Tibial nerve (tissue), 4 donors: ENCODE results near the gene KCNA1. TPM values are rescaled to one million over a fixed set of nuclear protein-coding genes. Genes with fewer than 3 reads are reported as not detected.

Experiments used
- DNase-seq, 2 donors: peaks; one replicate each; pipeline ENCODE4 v3.0.0-alpha.2; 2019; ENCODE audit warnings: low spot score in 2 of 2
- H3K27ac ChIP-seq, 4 donors: fragments of 200-600 bp; sonication (generic) in 3 of 4; one replicate each; pipeline ENCODE4 v1.5.1; 2017 to 2019; ENCODE audit warnings: mild to moderate bottlenecking in 1 of 4
- H3K27me3 ChIP-seq, 2 donors: fragments of 200-600 bp; sonication (generic) in 1 of 2; one replicate each; pipeline versions ENCODE4 v1.5.1 to v1.6.0; 2017 to 2019
- H3K36me3 ChIP-seq, 3 donors: fragments of 200-600 bp; sonication (generic); one replicate each; pipeline ENCODE4 v1.5.1; 2018 to 2019
- H3K4me1 ChIP-seq, 4 donors: fragments of 200-600 bp; sonication (generic) in 3 of 4; one replicate each; pipeline ENCODE4 v1.5.1; 2017 to 2019
- H3K4me3 ChIP-seq, 4 donors: fragments of 200-600 bp; sonication (generic) in 3 of 4; one replicate each; pipeline ENCODE4 v1.5.1; 2017 to 2019; ENCODE audit warnings: mild to moderate bottlenecking in 1 of 4, moderate library complexity in 1 of 4
- H3K9me3 ChIP-seq, 4 donors: fragments of 200-600 bp; sonication (generic) in 3 of 4; one replicate each; pipeline ENCODE4 v1.5.1; 2017 to 2019
- CTCF ChIP-seq, 5 experiments: fragments of 200-600 bp in 3 of 5; fragments of 450-650 bp in 2 of 5; sonication (generic) in 3 of 5; IDR thresholded peaks; one replicate each; pipeline ENCODE4 v1.5.1; 2016 to 2019; ENCODE audit warnings: antibody characterized with exemption in 5 of 5, mild to moderate bottlenecking in 3 of 5, moderate library complexity in 2 of 5
- EP300 ChIP-seq, 2 donors: sonication (generic); formaldehyde crosslinking; IDR thresholded peaks; one replicate each; pipeline ENCODE4 v1.6.1; 2017; ENCODE audit warnings: antibody characterized with exemption in 2 of 2, mild to moderate bottlenecking in 1 of 2
- POLR2A ChIP-seq, 2 donors: fragments of 450-650 bp; IDR thresholded peaks; one replicate each; pipeline ENCODE4 v1.6.1; 2017; ENCODE audit warnings: antibody characterized with exemption in 2 of 2, mild to moderate bottlenecking in 2 of 2, moderate library complexity in 2 of 2
- WGBS, 2 donors: methylation state at CpG; one replicate each; pipeline ENCODE4 v1.1.5; 2018; 5-methylcytosine and 5-hydroxymethylcytosine counted together
- total RNA-seq, 4 donors: library from RNA; depleted of rRNA; stranded (reverse); fragments of >200 nt; gene quantifications; one replicate each; pipeline ENCODE4 v1.1.0, GENCODE V29; 2016

Gene KCNA1
- total RNA-seq, 4 donors from 2014 or later = 1.2 to 12.8 (median 4.8) TPM

DNA sequence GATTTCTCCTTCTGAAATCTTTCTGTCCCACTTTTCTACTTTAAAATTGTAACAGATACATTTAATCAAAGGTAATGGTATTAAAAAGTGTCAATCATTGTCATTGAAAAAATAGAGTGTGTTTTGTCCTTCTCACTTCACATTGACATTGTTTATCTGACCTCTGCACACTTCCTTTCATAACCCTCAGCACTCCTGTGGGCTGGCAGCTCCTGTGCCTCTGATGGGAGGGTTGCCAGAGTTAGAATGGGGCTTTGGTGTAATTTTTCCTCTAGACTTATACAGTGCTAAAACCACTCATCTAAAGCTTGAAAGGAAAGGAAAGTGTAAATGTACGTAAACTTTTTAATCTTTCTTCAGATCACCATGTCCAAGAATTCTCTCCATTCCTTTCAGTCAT is 23.7 kb downstream of the KCNA1 start:
- no peak overlapping the region for H3K4me3 ChIP-seq
- no peak overlapping the region for H3K27ac ChIP-seq
- peaks cover 0 to 4% of the 10 kb centered on the region in 2 donors for H3K27me3 ChIP-seq
- DNase-seq = no peak
- TF ChIP-seq CTCF (IDR thresholded peaks at IDR 0.05) (no peak), EP300 (IDR thresholded peaks at IDR 0.05) (no peak), POLR2A (IDR thresholded peaks at IDR 0.05) (no peak)
- no peaks in the 10 kb centered on the region for H3K9me3 ChIP-seq
- H3K4me1 ChIP-seq = no peaks in the 10 kb centered on the region
- 69 to 85% methylated on average over 1 of the region's 1 CpG for whole genome bisulfite sequencing, 2 donors
- no peaks in the 10 kb centered on the region for H3K36me3 ChIP-seq

DNA sequence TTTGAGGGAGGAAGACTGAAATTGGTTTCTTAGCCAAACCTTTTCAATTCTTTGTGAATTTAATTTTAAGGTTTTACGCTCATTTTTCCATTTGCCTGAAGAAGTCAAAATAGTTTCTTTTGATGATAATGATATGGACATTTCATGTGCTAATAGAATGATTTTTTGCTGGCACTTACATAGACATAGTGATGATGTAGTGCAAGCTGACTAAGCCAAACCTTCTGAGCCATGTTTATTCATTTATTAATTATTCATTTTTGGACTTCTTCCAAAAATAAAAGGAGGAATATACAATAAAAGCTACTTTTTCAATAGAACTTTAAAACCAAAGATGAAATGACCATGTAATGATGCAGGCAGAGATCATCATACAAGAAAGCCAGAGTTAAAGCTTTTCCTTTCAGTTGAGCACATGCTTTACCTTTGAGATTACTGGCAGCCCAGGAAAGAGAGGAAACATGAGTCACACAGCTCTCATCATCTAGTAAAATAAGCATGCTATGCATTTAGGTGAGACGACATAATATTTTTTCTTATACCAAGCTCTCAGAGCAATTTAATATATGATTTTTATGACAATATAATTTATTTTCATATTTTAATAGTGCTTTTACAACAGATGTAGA is 24.8 kb downstream of the KCNA1 start:
- H3K27ac ChIP-seq = no peak overlapping the region
- peaks cover 0 to 4% of the 10 kb centered on the region in 2 donors for H3K27me3 ChIP-seq
- no peaks in the 10 kb centered on the region for H3K36me3 ChIP-seq
- H3K4me1 ChIP-seq = no peaks in the 10 kb centered on the region
- DNase-seq = no peak
- WGBS, 2 donors = 71 to 72% methylated on average over 2 of the region's 2 CpGs
- TF ChIP-seq CTCF (IDR thresholded peaks at IDR 0.05) = no peak
- TF ChIP-seq EP300 (IDR thresholded peaks at IDR 0.05) = no peak
- H3K9me3 ChIP-seq = no peaks in the 10 kb centered on the region
- no peak overlapping the region for H3K4me3 ChIP-seq

- Histone ChIP-seq H3K27ac (no peak overlapping the region), H3K4me3 (no peak overlapping the region), H3K9me3 (no peaks in the 10 kb centered on the region), H3K36me3 (no peaks in the 10 kb centered on the region), H3K4me1 (no peaks in the 10 kb centered on the region), H3K27me3 (no peaks in the 10 kb centered on the region)
- DNase-seq = no peak
- 88 to 91% methylated on average over 7 of the region's 7 CpGs for WGBS, 2 donors
- TF ChIP-seq CTCF (IDR thresholded peaks at IDR 0.05) (no peak), EP300 (IDR thresholded peaks at IDR 0.05) (no peak), POLR2A (IDR thresholded peaks at IDR 0.05) (no peak)
Measured at GRCh38 chr12:4938900-4939299, 29.2 kb downstream of the KCNA1 start.

GRCh38 chr12:4939418-4940023 is 29.8 kb downstream of the KCNA1 start:
- Histone ChIP-seq H3K9me3 (no peaks in the 10 kb centered on the region), H3K4me3 (no peak overlapping the region), H3K27ac (no peak overlapping the region), H3K36me3 (no peaks in the 10 kb centered on the region), H3K27me3 (no peaks in the 10 kb centered on the region), H3K4me1 (no peaks in the 10 kb centered on the region)
- 77 to 79% methylated on average over 16 of the region's 16 CpGs for WGBS, 2 donors
- no peak for TF ChIP-seq CTCF (IDR thresholded peaks at IDR 0.05)
- no peak for DNase-seq

DNA sequence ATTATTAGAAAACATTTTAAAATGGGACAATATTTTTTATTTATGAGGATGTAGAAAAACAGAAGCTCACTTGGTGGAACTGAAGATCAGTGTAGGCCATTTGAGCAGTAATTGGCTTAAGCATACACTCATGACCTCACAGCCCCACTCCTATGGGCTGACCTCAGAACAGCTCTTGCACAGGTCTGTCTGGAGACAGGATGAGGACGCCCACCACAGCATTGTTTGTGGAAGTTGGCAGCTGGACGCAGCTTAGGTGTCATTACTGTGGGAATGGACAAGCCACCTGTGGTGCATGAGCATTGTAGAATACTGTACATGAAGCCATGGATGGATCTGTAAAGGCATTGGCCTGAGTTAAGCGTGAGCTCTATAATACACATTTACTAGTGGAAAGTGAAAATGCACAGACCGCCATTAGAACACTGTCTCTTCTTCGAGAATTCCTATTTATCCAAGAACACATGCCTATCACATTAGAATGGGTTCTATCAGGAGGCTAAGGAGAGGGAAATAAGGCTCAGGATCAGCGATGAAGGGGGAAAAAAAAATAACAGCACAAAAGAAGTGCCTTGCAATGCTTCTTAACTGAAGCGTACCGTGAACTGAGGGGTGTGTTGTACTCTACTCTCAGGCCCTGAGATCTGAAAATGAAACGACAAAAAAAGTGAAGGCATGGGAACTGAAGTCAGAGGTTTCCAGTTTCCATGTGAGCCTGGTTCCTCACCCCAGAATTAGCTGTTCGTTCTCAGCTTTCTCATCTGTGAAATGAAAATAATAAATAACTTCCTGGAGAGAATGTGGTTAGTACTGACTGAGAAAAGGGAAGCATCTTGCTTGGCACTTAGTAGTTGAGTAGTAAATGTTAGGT is 33.6 kb downstream of the KCNA1 start:
- Histone ChIP-seq H3K4me1 (no peaks in the 10 kb centered on the region), H3K9me3 (no peaks in the 10 kb centered on the region), H3K27ac (no peak overlapping the region), H3K4me3 (no peak overlapping the region), H3K36me3 (no peaks in the 10 kb centered on the region), H3K27me3 (no peaks in the 10 kb centered on the region)
- no peak for TF ChIP-seq EP300 (IDR thresholded peaks at IDR 0.05)
- no peak for TF ChIP-seq POLR2A (IDR thresholded peaks at IDR 0.05)
- no peak for TF ChIP-seq CTCF (IDR thresholded peaks at IDR 0.05)
- WGBS, 2 donors = 83 to 86% methylated on average over 10 of the region's 10 CpGs
- DNase-seq = no peak
